Neural cell (in vitro differentiated cells): ENCODE data around the gene IGF1R.

ENCODE experiments used
- EZH2 ChIP-seq: fragments of 200-600, 300-800 bp; shearing (Covaris generic), sonication (generic); IDR thresholded peaks from 2 replicates; pipeline ENCODE4 v1.6.1; 2014; ENCODE audit warnings: antibody characterized with exemption, low read length, borderline replicate concordance, mild to moderate bottlenecking; ENCODE audit not compliant: insufficient read depth, poor library complexity, severe bottlenecking
- POLR2AphosphoS5 ChIP-seq: IDR thresholded peaks from 2 replicates; pipeline ENCODE4 v1.6.1; 2012
- TAF1 ChIP-seq: IDR thresholded peaks from 2 replicates; pipeline ENCODE4 v1.6.1; 2012; ENCODE audit warnings: low read depth

- no peak for TF ChIP-seq POLR2AphosphoS5
- no peak for TF ChIP-seq EZH2
- TF ChIP-seq TAF1, result no peak
Observed at GRCh38 chr15:98667521-98668179, 19.3 kb downstream of the IGF1R start.
